H1 (cell line): Measurements from ENCODE around the gene POM121L2. TPM values are rescaled to one million over a fixed set of nuclear protein-coding genes. Genes with fewer than 3 reads are reported as not detected.

ENCODE experiments used
- CTCF ChIA-PET: fragments of 300-600 bp; sonication (Branson Sonifier 250); formaldehyde crosslinking; loops from one replicate; lab custom pipeline; 2021; ENCODE audit not compliant: partially characterized antibody; lab: Charles Lee
- POLR2A ChIA-PET: fragments of 300-600 bp; sonication (Branson Sonifier 250); formaldehyde crosslinking; loops from one replicate; lab custom pipeline; 2021; ENCODE audit warnings: inconsistent platforms; ENCODE audit not compliant: partially characterized antibody; lab: Charles Lee
- DNase-seq, 2 experiments: peaks; one replicate each; pipeline versions ENCODE4 v3.0.0 to v3.0.0-alpha.2; 2010 to 2022; ENCODE audit warnings: low spot score in 2 of 2, low read depth in 1 of 2, mixed read lengths in 1 of 2
- FAIRE-seq: peaks from 2 replicates; lab custom pipeline; 2011; peaks lifted over from hg19 to GRCh38; lab: Jason Lieb, UNC
- H2AFZ ChIP-seq: 2 replicates; pipeline ENCODE4 v1.8.1; 2012; ENCODE audit warnings: low read length, inconsistent platforms
- H2AK5ac ChIP-seq: 2 replicates; pipeline ENCODE4 v1.6.1; 2013; ENCODE audit warnings: low read depth, low read length
- H2BK120ac ChIP-seq: replicated peaks from 2 replicates; pipeline ENCODE3; 2013; ENCODE audit warnings: low read depth, low read length, inconsistent platforms
- H2BK12ac ChIP-seq: 2 replicates; pipeline ENCODE4 v1.6.1; 2013; ENCODE audit warnings: low read depth, low read length
- H2BK15ac ChIP-seq: 2 replicates; pipeline ENCODE4 v1.6.1; 2013; ENCODE audit warnings: low read length
- H2BK20ac ChIP-seq: 2 replicates; pipeline ENCODE4 v1.6.1; 2013; ENCODE audit warnings: low read length
- H2BK5ac ChIP-seq: 2 replicates; pipeline ENCODE4 v1.6.1; 2013; ENCODE audit warnings: low read depth, low read length
- H3K14ac ChIP-seq: 2 replicates; pipeline ENCODE4 v1.6.1; 2013; ENCODE audit warnings: inconsistent platforms; ENCODE audit not compliant: insufficient read length
- H3K18ac ChIP-seq: 2 replicates; pipeline ENCODE4 v1.6.1; 2013; ENCODE audit warnings: low read length; ENCODE audit errors: extremely low read depth
- H3K23ac ChIP-seq: 2 replicates; pipeline ENCODE4 v1.6.1; 2013; ENCODE audit warnings: inconsistent platforms; ENCODE audit not compliant: insufficient read length
- H3K23me2 ChIP-seq: 2 replicates; pipeline ENCODE4 v1.6.1; 2013; ENCODE audit warnings: low read depth, low read length
- H3K27ac ChIP-seq: 2 replicates; pipeline ENCODE4 v1.6.1; 2011; ENCODE audit warnings: low read depth, low read length, inconsistent platforms
- H3K27me3 ChIP-seq, 4 experiments: replicated peaks in 1 of 4; 1 replicate in 1 of 4; 2 replicates in 3 of 4; pipeline versions ENCODE4 v1.6.1 to v1.8.1; 2011 to 2013; ENCODE audit warnings: low read length in 3 of 4, mild to moderate bottlenecking in 3 of 4, inconsistent platforms in 2 of 4, mixed read lengths in 2 of 4, moderate library complexity in 1 of 4; ENCODE audit not compliant: control insufficient read depth in 3 of 4, insufficient read depth in 3 of 4; ENCODE audit errors: extremely low read depth in 1 of 4
- H3K36me3 ChIP-seq, 4 experiments: 2 replicates each; pipeline versions ENCODE4 v1.6.1 to v1.8.1; 2011 to 2013; ENCODE audit warnings: mild to moderate bottlenecking in 4 of 4, low read length in 3 of 4, moderate library complexity in 2 of 4, control low read depth in 1 of 4, inconsistent platforms in 1 of 4; ENCODE audit not compliant: insufficient read depth in 4 of 4, control insufficient read depth in 2 of 4
- H3K4ac ChIP-seq: replicated peaks from 2 replicates; pipeline ENCODE3; 2013; ENCODE audit warnings: low read length, low read depth, mixed read lengths, inconsistent platforms; ENCODE audit not compliant: insufficient read length
- H3K4me1 ChIP-seq, 4 experiments: replicated peaks in 1 of 4; 1 replicate in 1 of 4; 2 replicates in 3 of 4; pipeline versions ENCODE4 v1.6.1 to v1.8.1; 2011 to 2013; ENCODE audit warnings: low read length in 3 of 4, inconsistent platforms in 2 of 4, mixed read lengths in 1 of 4; ENCODE audit not compliant: insufficient read depth in 4 of 4, control insufficient read depth in 3 of 4
- H3K4me2 ChIP-seq, 2 experiments: 2 replicates each; pipeline versions ENCODE4 v1.6.1 to v1.8.1; 2011 to 2013; ENCODE audit warnings: low read depth in 2 of 2, low read length in 2 of 2, control low read depth in 1 of 2, inconsistent platforms in 1 of 2, mild to moderate bottlenecking in 1 of 2; ENCODE audit not compliant: insufficient read depth in 1 of 2
- H3K4me3 ChIP-seq, 4 experiments: fragments of 200-600, 300-600 bp in 1 of 4; sonication (generic), shearing (Covaris generic), sonication (Bioruptor Twin) in 1 of 4; 2 replicates each; pipeline versions ENCODE4 v1.5.1 to v1.8.1; 2011 to 2016; ENCODE audit warnings: low read length in 4 of 4, low read depth in 3 of 4, control low read depth in 2 of 4, inconsistent platforms in 2 of 4, mild to moderate bottlenecking in 2 of 4, mixed read lengths in 1 of 4, moderate library complexity in 1 of 4; ENCODE audit not compliant: insufficient read depth in 2 of 4; ENCODE audit errors: extremely low read depth in 1 of 4
- H3K56ac ChIP-seq: replicated peaks from 2 replicates; pipeline ENCODE3; 2013; ENCODE audit warnings: low read depth, mild to moderate bottlenecking, mixed read lengths, low read length, inconsistent platforms; ENCODE audit not compliant: insufficient read length
- H3K79me1 ChIP-seq: 2 replicates; pipeline ENCODE4 v1.6.1; 2013; ENCODE audit warnings: low read depth, low read length, control low read depth
- H3K79me2 ChIP-seq, 2 experiments: 2 replicates each; pipeline versions ENCODE4 v1.6.1 to v1.8.1; 2012 to 2013; ENCODE audit warnings: low read length in 2 of 2, mild to moderate bottlenecking in 2 of 2, inconsistent platforms in 1 of 2; ENCODE audit not compliant: insufficient read depth in 2 of 2, control insufficient read depth in 1 of 2
- H3K9ac ChIP-seq, 4 experiments: replicated peaks in 1 of 4; 1 replicate in 1 of 4; 2 replicates in 3 of 4; pipeline versions ENCODE4 v1.6.1 to v1.8.1; 2011 to 2013; ENCODE audit warnings: low read depth in 3 of 4, low read length in 3 of 4, control low read depth in 2 of 4, mild to moderate bottlenecking in 2 of 4, moderate library complexity in 2 of 4, inconsistent platforms in 1 of 4; ENCODE audit errors: extremely low read depth in 1 of 4
- H3K9me3 ChIP-seq, 2 experiments: 2 replicates each; pipeline versions ENCODE4 v1.6.1 to v1.8.1; 2012 to 2013; ENCODE audit warnings: mild to moderate bottlenecking in 2 of 2, moderate library complexity in 2 of 2, control low read depth in 1 of 2, inconsistent platforms in 1 of 2, low read depth in 1 of 2, low read length in 1 of 2, mixed read lengths in 1 of 2; ENCODE audit not compliant: insufficient read depth in 2 of 2
- H4K20me1 ChIP-seq, 2 experiments: replicated peaks in 1 of 2; 2 replicates each; pipeline versions ENCODE3 to v1.8.1; 2011 to 2013; ENCODE audit warnings: inconsistent platforms in 2 of 2, low read length in 2 of 2, mild to moderate bottlenecking in 1 of 2; ENCODE audit not compliant: insufficient read depth in 2 of 2, control insufficient read depth in 1 of 2
- H4K5ac ChIP-seq: 2 replicates; pipeline ENCODE4 v1.6.1; 2013; ENCODE audit warnings: low read length, low read depth, mixed read lengths, inconsistent platforms; ENCODE audit not compliant: insufficient read length
- H4K8ac ChIP-seq: 2 replicates; pipeline ENCODE4 v1.8.0; 2013; ENCODE audit warnings: mild to moderate bottlenecking, moderate library complexity, low read length, inconsistent platforms; ENCODE audit not compliant: insufficient read depth; ENCODE audit errors: extremely low read depth
- H4K91ac ChIP-seq: replicated peaks from 2 replicates; pipeline ENCODE3; 2013; ENCODE audit warnings: low read length, mixed read lengths, inconsistent platforms; ENCODE audit not compliant: insufficient read length
- BCL11A ChIP-seq, 2 experiments: IDR thresholded peaks; one replicate each; pipeline ENCODE4 v1.6.1; 2011; ENCODE audit warnings: low read depth in 2 of 2, low read length in 2 of 2, mild to moderate bottlenecking in 2 of 2
- CHD2 ChIP-seq: IDR thresholded peaks from 2 replicates; pipeline ENCODE4 v1.6.1; 2012; ENCODE audit warnings: low read length, improper control_type of control experiment
- EP300 ChIP-seq, 2 experiments: IDR thresholded peaks; 1 replicate in 1 of 2; 2 replicates in 1 of 2; pipeline ENCODE4 v1.6.1; 2011 to 2012; ENCODE audit warnings: low read depth in 2 of 2, low read length in 2 of 2, mild to moderate bottlenecking in 2 of 2, borderline replicate concordance in 1 of 2, inconsistent platforms in 1 of 2, moderate library complexity in 1 of 2
- GABPA ChIP-seq: IDR thresholded peaks from 2 replicates; pipeline ENCODE4 v1.6.1; 2011; ENCODE audit warnings: mild to moderate bottlenecking, low read length, moderate library complexity, borderline replicate concordance; ENCODE audit not compliant: insufficient read depth
- KDM1A ChIP-seq: fragments of 200-600, 300-600 bp; sonication (generic); IDR thresholded peaks from 2 replicates; pipeline ENCODE4 v1.7.1; 2016; ENCODE audit warnings: mild to moderate bottlenecking, low read length, borderline replicate concordance
- KDM5A ChIP-seq: fragments of 200-600 bp; IDR thresholded peaks from 2 replicates; pipeline ENCODE4 v1.7.1; 2012; ENCODE audit warnings: mild to moderate bottlenecking, low read length, inconsistent platforms, mixed read lengths
- POLR2A ChIP-seq, 2 experiments: IDR thresholded peaks; 1 replicate in 1 of 2; 2 replicates in 1 of 2; pipeline ENCODE4 v1.6.1; 2011; ENCODE audit warnings: low read depth in 2 of 2, low read length in 2 of 2, mild to moderate bottlenecking in 2 of 2; ENCODE audit errors: control extremely low read depth in 1 of 2
- RBBP5 ChIP-seq: IDR thresholded peaks from 2 replicates; pipeline ENCODE4 v1.7.1; 2012; ENCODE audit warnings: low read depth, mild to moderate bottlenecking, inconsistent platforms, low read length, moderate library complexity, borderline replicate concordance
- SAP30 ChIP-seq: fragments of 300-600 bp; sonication (generic); IDR thresholded peaks from 2 replicates; pipeline ENCODE4 v1.7.1; 2012; ENCODE audit warnings: low read length, moderate library complexity, mild to moderate bottlenecking, inconsistent platforms; ENCODE audit not compliant: insufficient read depth, insufficient replicate concordance
- WGBS, 2 experiments: shearing (Covaris generic) in 1 of 2; methylation state at CpG; one replicate each; pipeline versions ENCODE4 v1.1.6 to v1.1.7; 2013 to 2015; ENCODE audit warnings: low lambda C conversion rate in 2 of 2, mixed read lengths in 2 of 2, inconsistent platforms in 1 of 2, low coverage in 1 of 2, missing lambda C conversion rate in 1 of 2; ENCODE audit not compliant: insufficient replicate concordance in 2 of 2, insufficient coverage in 1 of 2, insufficient read length in 1 of 2; ENCODE audit errors: extremely low coverage in 1 of 2, missing lambda C conversion rate in 1 of 2; 5-methylcytosine and 5-hydroxymethylcytosine counted together
- polyA plus RNA-seq, 7 experiments: library from polyadenylated mRNA; depleted of rRNA in 3 of 7; stranded (reverse) in 5 of 7; unstranded in 2 of 7; fragments of >200 nt in 5 of 7; fragments of 200-250 nt in 2 of 7; gene quantifications; 1 replicate in 5 of 7; 2 replicates in 1 of 7; 4 replicates in 1 of 7; pipeline versions ENCODE4 v1.2.1 to v1.2.3, GENCODE V29; 2011 to 2013; ENCODE audit warnings: missing spikeins in 2 of 7, mixed read lengths in 2 of 7
- total RNA-seq: library from RNA; stranded (reverse); fragmentation: NEBNext Ultra II Directional; extraction: Animal tissue kit (Norgen Biotek cat#: 25700); gene quantifications from 2 replicates; pipeline ENCODE4 v1.2.1, GENCODE V29; 2021

POM121L2 gene
- total and polyA plus RNA-seq, 2 of the 8 experiments (the other 6 are each of a cell fraction or from before 2014, with no cell fraction given) = 0.05 to 0.09 TPM

- no peak overlapping the region for H4K8ac ChIP-seq
- H2BK20ac ChIP-seq = no peak overlapping the region
- no peaks in the 10 kb centered on the region for H3K9me3 ChIP-seq
- H3K4me2 ChIP-seq = peak overlapping the region; percentile 92 to 97
- peak overlapping the region in 1 of 4 experiments; percentile 52; a peak in 1 of 7 replicates for H3K9ac ChIP-seq
- no peak overlapping the region for H4K91ac ChIP-seq
- no peak overlapping the region for H3K18ac ChIP-seq
- H3K23me2 ChIP-seq = peaks cover 16% of the 10 kb centered on the region
- no peak overlapping the region for H3K14ac ChIP-seq
- ChIA-PET POLR2A (interaction anchor here (1.0 kb wide), 1 partner anchor 35 kb away, joined by 3 read pairs; no protein-coding TSS in a partner anchor), CTCF (no interaction called here)
- H4K20me1 ChIP-seq = no peaks in the 10 kb centered on the region
- no peaks in the 10 kb centered on the region for H3K79me1 ChIP-seq
- no peak overlapping the region for H2BK120ac ChIP-seq
- no peaks in the 10 kb centered on the region for H3K79me2 ChIP-seq
- H3K27ac ChIP-seq = no peak overlapping the region
- no peak overlapping the region for H2BK15ac ChIP-seq
- H2AK5ac ChIP-seq = no peak overlapping the region
- no peak overlapping the region for H4K5ac ChIP-seq
- no peak overlapping the region for H3K4ac ChIP-seq
- no peak overlapping the region for H2BK12ac ChIP-seq
- WGBS, 2 experiments = 6% methylated on average over 7 of the region's 7 CpGs; no CpG with 5 or more reads in 1 of the 2 experiments
- peaks cover 0 to 8% (median 3%) of the 10 kb centered on the region in 4 experiments; a peak in 2 of 7 replicates for H3K4me1 ChIP-seq
- 0 out of 2 replicates have a peak overlapping the region, but pooled peaks have one; percentile 60 for H2AFZ ChIP-seq
- TF ChIP-seq RBBP5 = 0 out of 2 replicates have a peak, but pooled peaks have one; percentile 24
- TF ChIP-seq POLR2A (IDR thresholded peaks at IDR 0.05; ENCODE audit: control extremely low read depth in 1 of 2, low read depth in 2 of 2, low read length in 2 of 2) = no peak
- no peak for TF ChIP-seq KDM5A
- no peak for TF ChIP-seq BCL11A (IDR thresholded peaks at IDR 0.05; ENCODE audit: low read depth in 2 of 2, low read length in 2 of 2)
- TF ChIP-seq KDM1A = no peak
- TF ChIP-seq EP300 (IDR thresholded peaks at IDR 0.05; ENCODE audit: borderline replicate concordance in 1 of 2, low read depth in 2 of 2, low read length in 2 of 2) = no peak
- peak; percentile 29 for TF ChIP-seq SAP30
- TF ChIP-seq CHD2 = no peak
- no peak for TF ChIP-seq GABPA
- H2BK5ac ChIP-seq = no peak overlapping the region
- H3K36me3 ChIP-seq = no peaks in the 10 kb centered on the region
- no peaks in the 10 kb centered on the region for H3K27me3 ChIP-seq
- FAIRE-seq (no peak), DNase-seq (no peak)
- H3K56ac ChIP-seq = no peak overlapping the region
- peak overlapping the region; percentile 40 to 83 (median 74) for H3K4me3 ChIP-seq
- H3K23ac ChIP-seq = no peak overlapping the region
Measured at GRCh38 chr6:27297484-27297856, 14.6 kb downstream of the POM121L2 start.
